WTC11 (cell line): Measurements from ENCODE around the gene PRKAA2. TPM values are rescaled to one million over a fixed set of nuclear protein-coding genes. Genes with fewer than 3 reads are reported as not detected.

Source experiments
- ATAC-seq: fragments of 200-7000 bp; cut with Tn5 transposase; 2 replicates; pipeline ENCODE4 v1.10.0; 2021; ENCODE audit warnings: mild to moderate bottlenecking, moderate library complexity
- CTCF ChIA-PET: fragments of 300-600 bp; sonication (Branson Sonifier 250); formaldehyde crosslinking; loops from one replicate; lab custom pipeline; 2021; ENCODE audit warnings: antibody characterized with exemption; lab: Charles Lee
- POLR2A ChIA-PET: fragments of 350-600 bp; sonication (Branson Sonifier 250); formaldehyde crosslinking; loops from one replicate; lab custom pipeline; 2021; ENCODE audit warnings: antibody characterized with exemption; lab: Charles Lee
- DNase-seq: peaks from one replicate; pipeline ENCODE4 v3.0.0; 2021; ENCODE audit warnings: low spot score
- H3K27ac Mint-ChIP-seq: 2 replicates; pipeline ENCODE4 v1.8.0; 2021; ENCODE audit warnings: mixed read lengths
- H3K27me3 Mint-ChIP-seq: 2 replicates; pipeline ENCODE4 v1.8.0; 2021; ENCODE audit warnings: low read depth, mild to moderate bottlenecking, moderate library complexity, mixed read lengths
- H3K36me3 Mint-ChIP-seq: 2 replicates; pipeline ENCODE4 v1.8.0; 2021; ENCODE audit warnings: mixed read lengths
- H3K4me1 Mint-ChIP-seq: 2 replicates; pipeline ENCODE4 v1.8.0; 2022; ENCODE audit warnings: mixed read lengths
- H3K4me3 Mint-ChIP-seq: 2 replicates; pipeline ENCODE4 v1.8.0; 2021; ENCODE audit warnings: mild to moderate bottlenecking, moderate library complexity, mixed read lengths
- H3K9me3 Mint-ChIP-seq: 2 replicates; pipeline ENCODE4 v1.8.0; 2021; ENCODE audit warnings: mixed read lengths
- AR ChIP-seq: fragments of 250-450 bp; sonication (Bioruptor Pico); IDR thresholded peaks from 2 replicates; pipeline ENCODE4 v1.9.0; 2021; ENCODE audit warnings: mild to moderate bottlenecking
- ATF2 ChIP-seq: sonication (generic); formaldehyde crosslinking; IDR thresholded peaks from 2 replicates; pipeline ENCODE4 v1.8.1; 2022; ENCODE audit warnings: low read depth, missing genetic modification reagents, borderline replicate concordance
- CREB1 ChIP-seq: sonication (generic); formaldehyde crosslinking; IDR thresholded peaks from 2 replicates; pipeline ENCODE4 v1.8.0; 2023; ENCODE audit warnings: mild to moderate bottlenecking, missing genetic modification reagents
- E2F4 ChIP-seq: sonication (generic); formaldehyde crosslinking; IDR thresholded peaks from 2 replicates; pipeline ENCODE4 v1.8.1; 2022; ENCODE audit warnings: low read depth, mild to moderate bottlenecking, moderate library complexity, missing genetic modification reagents, borderline replicate concordance
- GABPB1 ChIP-seq: sonication (generic); formaldehyde crosslinking; IDR thresholded peaks from 2 replicates; pipeline ENCODE4 v1.8.1; 2023; ENCODE audit warnings: mild to moderate bottlenecking, missing genetic modification reagents
- JUN ChIP-seq: sonication (generic); formaldehyde crosslinking; IDR thresholded peaks from 2 replicates; pipeline ENCODE4 v1.8.0; 2023; ENCODE audit warnings: mild to moderate bottlenecking, missing genetic modification reagents
- KAT7 ChIP-seq: sonication (generic); formaldehyde crosslinking; IDR thresholded peaks from 2 replicates; pipeline ENCODE4 v1.8.1; 2023; ENCODE audit warnings: missing genetic modification reagents, mild to moderate bottlenecking, borderline replicate concordance
- MLX ChIP-seq: sonication (generic); formaldehyde crosslinking; IDR thresholded peaks from 2 replicates; pipeline ENCODE4 v1.8.1; 2023; ENCODE audit warnings: mild to moderate bottlenecking, missing genetic modification reagents, moderate library complexity
- NFYB ChIP-seq: sonication (generic); formaldehyde crosslinking; conservative IDR thresholded peaks from 2 replicates; pipeline ENCODE4 v1.8.0; 2022; ENCODE audit warnings: low read depth, missing genetic modification reagents
- PRDM15 ChIP-seq: sonication (generic); formaldehyde crosslinking; IDR thresholded peaks from 2 replicates; pipeline ENCODE4 v1.8.0; 2022; ENCODE audit warnings: missing genetic modification reagents
- SMAD3 ChIP-seq: sonication (generic); formaldehyde crosslinking; IDR thresholded peaks from 2 replicates; pipeline ENCODE4 v1.8.0; 2022; ENCODE audit warnings: missing genetic modification reagents, mild to moderate bottlenecking, borderline replicate concordance
- ZNF532 ChIP-seq: fragments of 250-450 bp; sonication (Bioruptor Pico); IDR thresholded peaks from 2 replicates; pipeline ENCODE4 v1.9.0; 2021; ENCODE audit warnings: mild to moderate bottlenecking, borderline replicate concordance
- ZSCAN18 ChIP-seq: fragments of 250-450 bp; sonication (Bioruptor Pico); IDR thresholded peaks from 2 replicates; pipeline ENCODE4 v2.1.2; 2022; ENCODE audit warnings: mild to moderate bottlenecking, moderate library complexity
- total RNA-seq: library from RNA; stranded (reverse); gene quantifications from 3 replicates; pipeline ENCODE4 v1.2.3, GENCODE V29; 2021
- TF ChIP-seq, protein P1 (sequence below): sonication (generic); formaldehyde crosslinking; IDR thresholded peaks from 2 replicates; pipeline ENCODE4 v1.8.0; 2022; ENCODE audit warnings: mild to moderate bottlenecking, missing genetic modification reagents
- TF ChIP-seq, protein P2 (sequence below): sonication (generic); formaldehyde crosslinking; IDR thresholded peaks from 2 replicates; pipeline ENCODE4 v1.8.1; 2023; ENCODE audit warnings: mild to moderate bottlenecking, missing genetic modification reagents, borderline replicate concordance

Gene PRKAA2
- total RNA-seq, 1 experiment from 2014 or later = 4.8 TPM

- Mint-ChIP-seq H3K4me1 (peaks cover 24% of the 10 kb centered on the region), H3K27ac (no peak overlapping the region), H3K9me3 (peaks cover 12% of the 10 kb centered on the region), H3K36me3 (no peaks in the 10 kb centered on the region; the same call in 1 of the 2 replicates), H3K27me3 (no peaks in the 10 kb centered on the region), H3K4me3 (no peak overlapping the region)
- POLR2A ChIA-PET = no interaction called here
- ATAC-seq = no peak
- no peak for TF ChIP-seq NFYB (CRISPR knock-in tag)
- no peak for TF ChIP-seq E2F4
- no peak for TF ChIP-seq PRDM15 (CRISPR knock-in tag)
- TF ChIP-seq, protein P1, sequence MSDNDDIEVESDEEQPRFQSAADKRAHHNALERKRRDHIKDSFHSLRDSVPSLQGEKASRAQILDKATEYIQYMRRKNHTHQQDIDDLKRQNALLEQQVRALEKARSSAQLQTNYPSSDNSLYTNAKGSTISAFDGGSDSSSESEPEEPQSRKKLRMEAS = no peak
- TF ChIP-seq ZSCAN18 (CRISPR knock-in tag) = no peak
- no peak for TF ChIP-seq JUN
- TF ChIP-seq CREB1 (CRISPR knock-in tag) = no peak
- TF ChIP-seq AR (CRISPR knock-in tag) = no peak
- no peak for TF ChIP-seq ZNF532
- TF ChIP-seq ATF2 (CRISPR knock-in tag) = no peak
- TF ChIP-seq MLX (CRISPR knock-in tag) = no peak
- no peak for TF ChIP-seq KAT7 (CRISPR knock-in tag)
- TF ChIP-seq, protein P2, sequence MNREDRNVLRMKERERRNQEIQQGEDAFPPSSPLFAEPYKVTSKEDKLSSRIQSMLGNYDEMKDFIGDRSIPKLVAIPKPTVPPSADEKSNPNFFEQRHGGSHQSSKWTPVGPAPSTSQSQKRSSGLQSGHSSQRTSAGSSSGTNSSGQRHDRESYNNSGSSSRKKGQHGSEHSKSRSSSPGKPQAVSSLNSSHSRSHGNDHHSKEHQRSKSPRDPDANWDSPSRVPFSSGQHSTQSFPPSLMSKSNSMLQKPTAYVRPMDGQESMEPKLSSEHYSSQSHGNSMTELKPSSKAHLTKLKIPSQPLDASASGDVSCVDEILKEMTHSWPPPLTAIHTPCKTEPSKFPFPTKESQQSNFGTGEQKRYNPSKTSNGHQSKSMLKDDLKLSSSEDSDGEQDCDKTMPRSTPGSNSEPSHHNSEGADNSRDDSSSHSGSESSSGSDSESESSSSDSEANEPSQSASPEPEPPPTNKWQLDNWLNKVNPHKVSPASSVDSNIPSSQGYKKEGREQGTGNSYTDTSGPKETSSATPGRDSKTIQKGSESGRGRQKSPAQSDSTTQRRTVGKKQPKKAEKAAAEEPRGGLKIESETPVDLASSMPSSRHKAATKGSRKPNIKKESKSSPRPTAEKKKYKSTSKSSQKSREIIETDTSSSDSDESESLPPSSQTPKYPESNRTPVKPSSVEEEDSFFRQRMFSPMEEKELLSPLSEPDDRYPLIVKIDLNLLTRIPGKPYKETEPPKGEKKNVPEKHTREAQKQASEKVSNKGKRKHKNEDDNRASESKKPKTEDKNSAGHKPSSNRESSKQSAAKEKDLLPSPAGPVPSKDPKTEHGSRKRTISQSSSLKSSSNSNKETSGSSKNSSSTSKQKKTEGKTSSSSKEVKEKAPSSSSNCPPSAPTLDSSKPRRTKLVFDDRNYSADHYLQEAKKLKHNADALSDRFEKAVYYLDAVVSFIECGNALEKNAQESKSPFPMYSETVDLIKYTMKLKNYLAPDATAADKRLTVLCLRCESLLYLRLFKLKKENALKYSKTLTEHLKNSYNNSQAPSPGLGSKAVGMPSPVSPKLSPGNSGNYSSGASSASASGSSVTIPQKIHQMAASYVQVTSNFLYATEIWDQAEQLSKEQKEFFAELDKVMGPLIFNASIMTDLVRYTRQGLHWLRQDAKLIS (CRISPR knock-in tag) = no peak
- no peak for TF ChIP-seq GABPB1
- TF ChIP-seq SMAD3 (CRISPR knock-in tag) = no peak
- no peak for DNase-seq
- CTCF ChIA-PET = interaction anchor here (1.0 kb wide), 1 partner anchor 1250 kb away, joined by 4 read pairs; no protein-coding TSS in a partner anchor
Observed at GRCh38 chr1:56625819-56626440, 19.2 kb upstream of the PRKAA2 start.
